Lower leg skin (tissue), 4 donors: ENCODE data around the gene MET. TPM values are rescaled to one million over a fixed set of nuclear protein-coding genes. Genes with fewer than 3 reads are reported as not detected.
"Not testable (repeated sequence)": the region's sequence is repeated elsewhere in the genome, so short reads cannot be mapped to it uniquely, and the experiment has no call there.

Experiments
- DNase-seq, 2 donors: peaks; one replicate each; pipeline ENCODE4 v3.0.0-alpha.2; 2019; ENCODE audit warnings: low spot score in 2 of 2
- H3K4me3 ChIP-seq: fragments of 200-600 bp; sonication (generic); 2 replicates; pipeline ENCODE4 v1.5.1; 2017; ENCODE audit warnings: mild to moderate bottlenecking, low read depth; ENCODE audit not compliant: poor library complexity, severe bottlenecking
- CTCF ChIP-seq, 3 donors: fragments of 450-650 bp; IDR thresholded peaks; one replicate each; pipeline ENCODE4 v1.5.1; 2016; ENCODE audit warnings: antibody characterized with exemption in 3 of 3, mild to moderate bottlenecking in 3 of 3, moderate library complexity in 2 of 3
- POLR2A ChIP-seq, 2 donors: fragments of 450-650 bp; IDR thresholded peaks; one replicate each; pipeline ENCODE4 v1.6.1; 2016 to 2017; ENCODE audit warnings: antibody characterized with exemption in 2 of 2, mild to moderate bottlenecking in 1 of 2, moderate library complexity in 1 of 2
- WGBS, 2 donors: methylation state at CpG; one replicate each; pipeline ENCODE4 v1.1.5; 2018; 5-methylcytosine and 5-hydroxymethylcytosine counted together
- intact Hi-C: fragments of 100-400 bp; cut with DNase I; formaldehyde crosslinking; loops from one replicate; pipeline ENCODE4 v1.15.0; 2023; ENCODE audit warnings: low total_unique reads
- total RNA-seq, 4 donors: library from RNA; depleted of rRNA; stranded (reverse); fragments of >200 nt; gene quantifications; one replicate each; pipeline ENCODE4 v1.1.0, GENCODE V29; 2016

MET gene
- total RNA-seq, 4 donors from 2014 or later = 15.8 to 28.2 (median 24.5) TPM

- TF ChIP-seq CTCF (IDR thresholded peaks at IDR 0.05) (no peak), POLR2A (IDR thresholded peaks at IDR 0.05) (no peak)
- no peak overlapping the region for H3K4me3 ChIP-seq
- intact Hi-C loops = no loop called here
- no peak for DNase-seq
These were observed 41.9 kb downstream of the MET start for GRCh38 chr7:116713918-116714317.

- intact Hi-C loops = no loop called here
- no peak for DNase-seq
- H3K4me3 ChIP-seq = no peak overlapping the region
- TF ChIP-seq POLR2A (IDR thresholded peaks at IDR 0.05) = no peak
- TF ChIP-seq CTCF (IDR thresholded peaks at IDR 0.05) = no peak
These were observed 43.1 kb downstream of the MET start for GRCh38 chr7:116715077-116715476.

- 18 to 27% methylated on average over 3 of the region's 3 CpGs for WGBS, 2 donors
- no peak for TF ChIP-seq POLR2A (IDR thresholded peaks at IDR 0.05)
- no peak for TF ChIP-seq CTCF (IDR thresholded peaks at IDR 0.05)
- no peak overlapping the region for H3K4me3 ChIP-seq
- DNase-seq = no peak
- intact Hi-C loops = no loop called here
These were observed 45.1 kb downstream of the MET start for GRCh38 chr7:116717137-116717536.

- DNase-seq, H3K4me3 ChIP-seq, intact Hi-C loops: not testable (repeated sequence)
- WGBS, 2 donors = 97 to 98% methylated on average over 31 of the region's 31 CpGs
These were observed 52.0 kb downstream of the MET start for GRCh38 chr7:116723959-116724529.

GRCh38 chr7:116724560-116725231 lies 52.7 kb downstream of the MET start:
- WGBS, 2 donors = 83 to 90% methylated on average over 5 of the region's 5 CpGs
- DNase-seq = no peak
- intact Hi-C loops = no loop called here
- TF ChIP-seq POLR2A (IDR thresholded peaks at IDR 0.05) (no peak), CTCF (IDR thresholded peaks at IDR 0.05) (no peak)
- no peak overlapping the region for H3K4me3 ChIP-seq

- TF ChIP-seq POLR2A (IDR thresholded peaks at IDR 0.05) = no peak
- no peak for TF ChIP-seq CTCF (IDR thresholded peaks at IDR 0.05)
- no peak overlapping the region for H3K4me3 ChIP-seq
- intact Hi-C loops = no loop called here
- DNase-seq = no peak
- WGBS, 2 donors = 91 to 93% methylated on average over 3 of the region's 3 CpGs
These were observed 54.2 kb downstream of the MET start for GRCh38 chr7:116726149-116726548.
